HCT116 (cell line): ENCODE results near the gene MAST4. TPM values are rescaled to one million over a fixed set of nuclear protein-coding genes. Genes with fewer than 3 reads are reported as not detected.

Source experiments
- ATAC-seq: fragments of 200-7000 bp; cut with Tn5 transposase; 2 replicates; pipeline ENCODE4 v1.9.1; 2020; ENCODE audit warnings: mild to moderate bottlenecking, moderate library complexity
- BruUV-seq: library from RNA; stranded (reverse); fragments of 400-500 nt; replicated peaks from 2 replicates; lab custom pipeline; 2021; lab: Mats Ljungman, UMichigan
- CTCF ChIA-PET: fragments of 300-600 bp; sonication (Branson Sonifier 250); formaldehyde crosslinking; loops from one replicate; lab custom pipeline; 2021; ENCODE audit warnings: antibody characterized with exemption; lab: Charles Lee
- POLR2A ChIA-PET: fragments of 300-600, 350-600 bp; sonication (Branson Sonifier 250); formaldehyde crosslinking; loops from one replicate; lab custom pipeline; 2021; ENCODE audit warnings: antibody characterized with exemption; lab: Charles Lee
- RAD21 ChIA-PET, 2 experiments: fragments of 300-600 bp; sonication (Branson Sonifier 250); formaldehyde crosslinking; loops; one replicate each; lab custom pipeline; 2023; ENCODE audit warnings: low total read pairs in 2 of 2; ENCODE audit not compliant: uncharacterized antibody in 2 of 2, unreplicated experiment in 2 of 2, low non-redundant PET in 1 of 2; lab: Charles Lee
- DNase-seq: peaks from one replicate; pipeline ENCODE4 v3.0.0-alpha.2; 2010; ENCODE audit warnings: low read depth, low spot score
- H2AFZ ChIP-seq: fragments of 200-600 bp; shearing (Covaris generic), sonication (generic); 2 replicates; pipeline ENCODE4 v1.6.1; 2017; ENCODE audit warnings: low read depth, mixed run types, mixed read lengths, antibody characterized with exemption, low read length; ENCODE audit not compliant: poor library complexity, severe bottlenecking
- H3K27ac ChIP-seq: 2 replicates; pipeline ENCODE4 v1.5.1; 2012; ENCODE audit warnings: low read depth, low read length
- H3K27me3 ChIP-seq: fragments of 200-600 bp; sonication (generic); 2 replicates; pipeline ENCODE4 v1.6.1; 2016; ENCODE audit warnings: mixed run types, low read length, mixed read lengths; ENCODE audit not compliant: insufficient read depth
- H3K36me3 ChIP-seq, 2 experiments: fragments of 200-500 bp in 1 of 2; fragments of 200-600 bp in 1 of 2; sonication (Bioruptor generic) in 1 of 2; sonication (generic) in 1 of 2; 2 replicates each; pipeline versions ENCODE4 v1.5.1 to v1.6.1; 2014 to 2016; ENCODE audit warnings: low read length in 2 of 2, inconsistent platforms in 1 of 2, mixed read lengths in 1 of 2, mixed run types in 1 of 2; ENCODE audit not compliant: insufficient read depth in 2 of 2, control insufficient read depth in 1 of 2
- H3K4me1 ChIP-seq, 2 experiments: fragments of 200-600 bp in 1 of 2; sonication (generic) in 1 of 2; 2 replicates each; pipeline versions ENCODE4 v1.5.1 to v1.6.1; 2012 to 2017; ENCODE audit warnings: low read length in 2 of 2, inconsistent platforms in 1 of 2, mild to moderate bottlenecking in 1 of 2, mixed read lengths in 1 of 2, mixed run types in 1 of 2, moderate library complexity in 1 of 2; ENCODE audit not compliant: insufficient read depth in 2 of 2, control insufficient read depth in 1 of 2
- H3K4me2 ChIP-seq: fragments of 200-600 bp; sonication (generic); 2 replicates; pipeline ENCODE4 v1.6.1; 2017; ENCODE audit warnings: mixed run types, low read length, mixed read lengths
- H3K4me3 ChIP-seq, 2 experiments: fragments of 200-600 bp in 1 of 2; sonication (generic) in 1 of 2; replicated peaks in 1 of 2; 2 replicates each; pipeline ENCODE4 v1.5.1; 2011 to 2016; ENCODE audit warnings: low read length in 2 of 2, control low read depth in 1 of 2, low read depth in 1 of 2, mild to moderate bottlenecking in 1 of 2, mixed read lengths in 1 of 2, mixed run types in 1 of 2
- H3K79me2 ChIP-seq: fragments of 200-600 bp; sonication (generic); 2 replicates; pipeline ENCODE4 v1.6.1; 2017; ENCODE audit warnings: mild to moderate bottlenecking, mixed run types, low read length, moderate library complexity, mixed read lengths; ENCODE audit not compliant: insufficient read depth
- H3K9ac ChIP-seq: fragments of 200-600 bp; sonication (generic); 2 replicates; pipeline ENCODE4 v1.6.1; 2016; ENCODE audit warnings: low read length, mixed read lengths
- H3K9me2 ChIP-seq: fragments of 200-600 bp; sonication (generic), shearing (Covaris generic); 2 replicates; pipeline ENCODE4 v1.6.1; 2017; ENCODE audit warnings: mixed run types, mild to moderate bottlenecking, moderate library complexity; ENCODE audit not compliant: insufficient read depth
- H3K9me3 ChIP-seq, 2 experiments: fragments of 200-500 bp in 1 of 2; fragments of 200-600 bp in 1 of 2; sonication (Bioruptor generic) in 1 of 2; sonication (generic) in 1 of 2; 2 replicates each; pipeline ENCODE4 v1.6.1; 2014 to 2017; ENCODE audit warnings: low read length in 2 of 2, mixed read lengths in 2 of 2, inconsistent platforms in 1 of 2, low read depth in 1 of 2, mild to moderate bottlenecking in 1 of 2, mixed run types in 1 of 2, moderate library complexity in 1 of 2; ENCODE audit not compliant: control insufficient read depth in 1 of 2, insufficient read depth in 1 of 2
- H4K20me1 ChIP-seq: fragments of 200-600 bp; sonication (generic), shearing (Covaris generic); 2 replicates; pipeline ENCODE4 v1.6.1; 2017; ENCODE audit warnings: mixed run types, mild to moderate bottlenecking, moderate library complexity; ENCODE audit not compliant: insufficient read depth
- ATF3 ChIP-seq: IDR thresholded peaks from 2 replicates; pipeline ENCODE4 v1.6.1; 2012
- CBX3 ChIP-seq: IDR thresholded peaks from 2 replicates; pipeline ENCODE4 v1.6.1; 2012; ENCODE audit warnings: low read depth
- CEBPB ChIP-seq: IDR thresholded peaks from 2 replicates; pipeline ENCODE4 v1.6.1; 2012; ENCODE audit warnings: low read depth
- ELF1 ChIP-seq: IDR thresholded peaks from 2 replicates; pipeline ENCODE4 v1.6.1; 2012; ENCODE audit warnings: low read depth, borderline replicate concordance
- EZH2 ChIP-seq: fragments of 200-600 bp; sonication (generic); IDR thresholded peaks from 2 replicates; pipeline ENCODE4 v1.6.1; 2017; ENCODE audit warnings: antibody characterized with exemption, mixed run types
- EZH2phosphoT487 ChIP-seq: fragments of 200-600 bp; IDR thresholded peaks from 2 replicates; pipeline ENCODE4 v1.6.1; 2018; ENCODE audit warnings: antibody characterized with exemption, borderline replicate concordance
- JUND ChIP-seq: IDR thresholded peaks from 2 replicates; pipeline ENCODE4 v1.6.1; 2012
- POLR2AphosphoS5 ChIP-seq: IDR thresholded peaks from 2 replicates; pipeline ENCODE4 v1.6.1; 2011; ENCODE audit warnings: mild to moderate bottlenecking, low read depth, low read length, moderate library complexity
- RAD21 ChIP-seq: IDR thresholded peaks from 2 replicates; pipeline ENCODE4 v1.6.1; 2012; ENCODE audit warnings: low read depth, mild to moderate bottlenecking
- REST ChIP-seq: IDR thresholded peaks from 2 replicates; pipeline ENCODE4 v1.6.1; 2012; ENCODE audit warnings: low read depth
- SIN3A ChIP-seq: IDR thresholded peaks from 2 replicates; pipeline ENCODE4 v1.6.1; 2012; ENCODE audit warnings: low read depth
- SP1 ChIP-seq: IDR thresholded peaks from 2 replicates; pipeline ENCODE4 v1.6.1; 2012; ENCODE audit warnings: low read depth
- SRF ChIP-seq: IDR thresholded peaks from 2 replicates; pipeline ENCODE4 v1.6.1; 2012; ENCODE audit warnings: low read depth
- TCF7L2 ChIP-seq: IDR thresholded peaks from 2 replicates; pipeline ENCODE4 v1.7.0; 2011; ENCODE audit warnings: borderline replicate concordance, inconsistent platforms; ENCODE audit not compliant: insufficient read depth, insufficient read length; ENCODE audit errors: extremely low read depth
- YY1 ChIP-seq: IDR thresholded peaks from 2 replicates; pipeline ENCODE4 v1.6.1; 2011; ENCODE audit warnings: low read length, low read depth, moderate library complexity, mild to moderate bottlenecking; ENCODE audit not compliant: insufficient replicate concordance; ENCODE audit errors: extremely low read depth
- ZFX ChIP-seq: fragments of 450-650 bp; IDR thresholded peaks from 2 replicates; pipeline ENCODE4 v1.6.1; 2017
- ZNF274 ChIP-seq: fragments of 200-500 bp; sonication (Bioruptor generic); IDR thresholded peaks from 2 replicates; pipeline ENCODE4 v1.6.1; 2014; ENCODE audit warnings: mild to moderate bottlenecking, low read depth, low read length, inconsistent platforms
- intact Hi-C: fragments of 100-400 bp; cut with micrococcal nuclease; formaldehyde crosslinking; loops from 2 replicates; pipeline ENCODE4 v1.10.0; 2022
- total RNA-seq: library from RNA; stranded (reverse); gene quantifications from one replicate; pipeline ENCODE4 v1.2.1, GENCODE V29; 2021; ENCODE audit not compliant: unreplicated experiment

MAST4 gene
- total RNA-seq, 1 experiment from 2014 or later: 1.1 TPM

- H3K9me3 ChIP-seq: no peaks in the 10 kb centered on the region
- no peaks in the 10 kb centered on the region for H3K4me1 ChIP-seq
- H3K79me2 ChIP-seq: no peaks in the 10 kb centered on the region
- ATAC-seq: no peak
- RAD21 ChIA-PET: no interaction called here
- H4K20me1 ChIP-seq: no peaks in the 10 kb centered on the region
- DNase-seq: no peak
- no peak for TF ChIP-seq JUND
- TF ChIP-seq ZNF274: no peak
- TF ChIP-seq CEBPB: no peak
- TF ChIP-seq TCF7L2: no peak
- no peak for TF ChIP-seq EZH2phosphoT487
- no peak for TF ChIP-seq SRF
- no peak for TF ChIP-seq ATF3
- no peak for TF ChIP-seq CBX3
- no peak for TF ChIP-seq SP1
- no peak for TF ChIP-seq SIN3A
- TF ChIP-seq YY1: no peak
- no peak for TF ChIP-seq EZH2
- TF ChIP-seq REST: no peak
- no peak for TF ChIP-seq RAD21
- TF ChIP-seq ZFX: no peak
- TF ChIP-seq POLR2AphosphoS5: no peak
- no peak for TF ChIP-seq ELF1
- POLR2A ChIA-PET: no interaction called here
- no peak overlapping the region for H3K27ac ChIP-seq
- no peak overlapping the region for H3K4me2 ChIP-seq
- CTCF ChIA-PET: interaction anchor here (1.3 to 2.6 kb wide), 2 partner anchors 14 kb away, joined by 6 to 11 read pairs; no protein-coding TSS in a partner anchor
- H3K9ac ChIP-seq: no peak overlapping the region
- no peak overlapping the region for H3K4me3 ChIP-seq
- H3K9me2 ChIP-seq: no peaks in the 10 kb centered on the region
- BruUV-seq: no TSS peak
- intact Hi-C loops: no loop called here
- no peak overlapping the region for H2AFZ ChIP-seq
- H3K27me3 ChIP-seq: no peaks in the 10 kb centered on the region
- H3K36me3 ChIP-seq: no peaks in the 10 kb centered on the region
Observed at GRCh38 chr5:67179697-67180361, 583.6 kb downstream of the MAST4 start.
